ENCODE data around the gene IL36RN. TPM values are rescaled to one million over a fixed set of nuclear protein-coding genes. Genes with fewer than 3 reads are reported as not detected.

Gene IL36RN
- polyA plus RNA-seq, 1 of the 3 experiments (the other 2 are of a cell fraction) = not detected

DNA sequence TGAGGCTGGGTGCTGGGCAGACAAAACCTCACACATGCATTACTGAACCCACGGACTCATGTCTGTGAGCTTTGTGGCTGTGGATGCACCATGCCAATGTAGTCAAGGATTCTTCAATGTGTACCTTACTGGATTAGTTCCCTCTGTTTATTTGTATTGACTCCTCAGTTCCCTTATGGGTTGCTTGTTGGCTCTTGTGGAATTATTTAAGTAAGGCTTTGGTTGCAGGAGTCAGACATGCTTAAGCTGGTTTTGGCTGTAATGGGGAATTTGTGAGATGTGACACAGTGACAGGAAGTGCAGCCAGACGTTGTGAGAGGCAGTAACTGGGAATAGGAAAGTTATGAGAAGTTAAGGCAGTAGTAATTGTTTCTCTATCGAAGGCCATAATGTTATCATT lies 54.8 kb downstream of the IL36RN start:
- no peaks in the 10 kb centered on the region for H3K36me3 ChIP-seq (replicated peaks in 1 of 2; ENCODE audit: control insufficient read depth in 1 of 2, insufficient read depth in 2 of 2, low read length in 1 of 2)
- ChIA-PET CTCF (interaction anchor here (0.6 to 1.5 kb wide), 4 partner anchors 23 to 276 kb away, joined by 3 to 4 read pairs (median 4); no protein-coding TSS in a partner anchor), POLR2A (no interaction called here)
- 2% methylated on average over 3 of the region's 3 CpGs for WGBS (ENCODE audit: low lambda C conversion rate)
- no peak overlapping the region for H3K27ac ChIP-seq (ENCODE audit: low read depth in 2 of 2, low read length in 1 of 2)
- no peak overlapping the region for H3K9ac ChIP-seq
- H3K79me2 ChIP-seq (ENCODE audit: insufficient read depth) = no peaks in the 10 kb centered on the region
- no peak for DNase-seq
- H3K4me1 ChIP-seq (ENCODE audit: control insufficient read depth in 1 of 2, insufficient read depth in 2 of 2, low read depth in 1 of 2, low read length in 1 of 2) = no peaks in the 10 kb centered on the region; a peak in 1 of 4 replicates
- H3K4me3 ChIP-seq (ENCODE audit: low read depth in 2 of 2, low read length in 1 of 2) = no peak overlapping the region
- no peaks in the 10 kb centered on the region for H4K20me1 ChIP-seq (ENCODE audit: insufficient read depth)
- TF ChIP-seq POLR2AphosphoS5 (IDR thresholded peaks at IDR 0.05; ENCODE audit: low read depth, low read length) (no peak), RAD21 (IDR thresholded peaks at IDR 0.05; ENCODE audit: low read length) (no peak), ELF1 (IDR thresholded peaks at IDR 0.05) (no peak), FOXJ3 (CRISPR knock-in tag; IDR thresholded peaks at IDR 0.05) (no peak), RFX5 (IDR thresholded peaks at IDR 0.05; ENCODE audit: low read length) (no peak), TCF12 (IDR thresholded peaks at IDR 0.05) (no peak)
- TF ChIP-seq, protein P1, sequence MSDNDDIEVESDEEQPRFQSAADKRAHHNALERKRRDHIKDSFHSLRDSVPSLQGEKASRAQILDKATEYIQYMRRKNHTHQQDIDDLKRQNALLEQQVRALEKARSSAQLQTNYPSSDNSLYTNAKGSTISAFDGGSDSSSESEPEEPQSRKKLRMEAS (IDR thresholded peaks at IDR 0.05; ENCODE audit: low read depth) = no peak
- TF ChIP-seq, protein P2, sequence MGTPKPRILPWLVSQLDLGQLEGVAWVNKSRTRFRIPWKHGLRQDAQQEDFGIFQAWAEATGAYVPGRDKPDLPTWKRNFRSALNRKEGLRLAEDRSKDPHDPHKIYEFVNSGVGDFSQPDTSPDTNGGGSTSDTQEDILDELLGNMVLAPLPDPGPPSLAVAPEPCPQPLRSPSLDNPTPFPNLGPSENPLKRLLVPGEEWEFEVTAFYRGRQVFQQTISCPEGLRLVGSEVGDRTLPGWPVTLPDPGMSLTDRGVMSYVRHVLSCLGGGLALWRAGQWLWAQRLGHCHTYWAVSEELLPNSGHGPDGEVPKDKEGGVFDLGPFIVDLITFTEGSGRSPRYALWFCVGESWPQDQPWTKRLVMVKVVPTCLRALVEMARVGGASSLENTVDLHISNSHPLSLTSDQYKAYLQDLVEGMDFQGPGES (IDR thresholded peaks at IDR 0.05; ENCODE audit: low read depth, low read length) = no peak
- TF ChIP-seq, protein P3, sequence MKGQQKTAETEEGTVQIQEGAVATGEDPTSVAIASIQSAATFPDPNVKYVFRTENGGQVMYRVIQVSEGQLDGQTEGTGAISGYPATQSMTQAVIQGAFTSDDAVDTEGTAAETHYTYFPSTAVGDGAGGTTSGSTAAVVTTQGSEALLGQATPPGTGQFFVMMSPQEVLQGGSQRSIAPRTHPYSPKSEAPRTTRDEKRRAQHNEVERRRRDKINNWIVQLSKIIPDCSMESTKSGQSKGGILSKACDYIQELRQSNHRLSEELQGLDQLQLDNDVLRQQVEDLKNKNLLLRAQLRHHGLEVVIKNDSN (IDR thresholded peaks at IDR 0.05; ENCODE audit: borderline replicate concordance, low read depth) = no peak
- no peak overlapping the region for H2AFZ ChIP-seq (ENCODE audit: low read depth)
- no peaks in the 10 kb centered on the region for H3K9me2 ChIP-seq
- H3K4me2 ChIP-seq = no peak overlapping the region
- no peaks in the 10 kb centered on the region for H3F3A ChIP-seq (replicated peaks; ENCODE audit: insufficient read depth)
- H3K27me3 ChIP-seq (ENCODE audit: insufficient read depth) = no peaks in the 10 kb centered on the region; the same call in 1 of the 2 replicates
- no peaks in the 10 kb centered on the region for H3K9me3 ChIP-seq

Small RNAs within 50 kb of the gene (small RNA-seq; reads per million reads assigned to genes)
- 0 to 0.19 (median 0) reads per million in 7 experiments for gene RNU6-1180P

Other genes starting within 250 kb of the IL36RN start
- 0.25 and 0.60 TPM in 2 replicates for gene IL1B, start 222.4 kb upstream of the IL36RN start, polyA plus RNA-seq (2012; rRNA removed)
- gene IL37, start 148.0 kb upstream of the IL36RN start, polyA plus RNA-seq (2012; rRNA removed) = not detected in 2 replicates
- gene IL36G, start 81.2 kb upstream of the IL36RN start, polyA plus RNA-seq (2012; rRNA removed) = not detected in 2 replicates
- gene IL36A, start 53.7 kb upstream of the IL36RN start, polyA plus RNA-seq (2012; rRNA removed) = not detected in 2 replicates
- not detected in 2 replicates for gene IL36B, start 6.3 kb upstream of the IL36RN start, polyA plus RNA-seq (2012; rRNA removed)
- not detected in 2 replicates for gene IL1F10, start 8.8 kb downstream of the IL36RN start, polyA plus RNA-seq (2012; rRNA removed)
- not detected in 2 replicates for gene IL1RN, start 68.4 kb downstream of the IL36RN start, polyA plus RNA-seq (2012; rRNA removed)
- gene PSD4, start 114.8 kb downstream of the IL36RN start, polyA plus RNA-seq (2012; rRNA removed) = 0.31 and 0.35 TPM in 2 replicates
- 0.08 and 0.23 TPM in 2 replicates for gene PAX8, start 219.7 kb downstream of the IL36RN start, polyA plus RNA-seq (2012; rRNA removed)

Measured in SK-N-SH (cell line).